ENCODE measurements around the gene KCNH6. TPM values are rescaled to one million over a fixed set of nuclear protein-coding genes. Genes with fewer than 3 reads are reported as not detected.

Gene KCNH6
- total and polyA plus RNA-seq, 9 of the 15 experiments (the other 6 are each of a cell fraction or from before 2014, with no cell fraction given), result not detected

GRCh38 chr17:63549946-63550816 lies 27.0 kb downstream of the KCNH6 start, which contains the start of gene DCAF7 (continued):
- TF ChIP-seq, protein P1, sequence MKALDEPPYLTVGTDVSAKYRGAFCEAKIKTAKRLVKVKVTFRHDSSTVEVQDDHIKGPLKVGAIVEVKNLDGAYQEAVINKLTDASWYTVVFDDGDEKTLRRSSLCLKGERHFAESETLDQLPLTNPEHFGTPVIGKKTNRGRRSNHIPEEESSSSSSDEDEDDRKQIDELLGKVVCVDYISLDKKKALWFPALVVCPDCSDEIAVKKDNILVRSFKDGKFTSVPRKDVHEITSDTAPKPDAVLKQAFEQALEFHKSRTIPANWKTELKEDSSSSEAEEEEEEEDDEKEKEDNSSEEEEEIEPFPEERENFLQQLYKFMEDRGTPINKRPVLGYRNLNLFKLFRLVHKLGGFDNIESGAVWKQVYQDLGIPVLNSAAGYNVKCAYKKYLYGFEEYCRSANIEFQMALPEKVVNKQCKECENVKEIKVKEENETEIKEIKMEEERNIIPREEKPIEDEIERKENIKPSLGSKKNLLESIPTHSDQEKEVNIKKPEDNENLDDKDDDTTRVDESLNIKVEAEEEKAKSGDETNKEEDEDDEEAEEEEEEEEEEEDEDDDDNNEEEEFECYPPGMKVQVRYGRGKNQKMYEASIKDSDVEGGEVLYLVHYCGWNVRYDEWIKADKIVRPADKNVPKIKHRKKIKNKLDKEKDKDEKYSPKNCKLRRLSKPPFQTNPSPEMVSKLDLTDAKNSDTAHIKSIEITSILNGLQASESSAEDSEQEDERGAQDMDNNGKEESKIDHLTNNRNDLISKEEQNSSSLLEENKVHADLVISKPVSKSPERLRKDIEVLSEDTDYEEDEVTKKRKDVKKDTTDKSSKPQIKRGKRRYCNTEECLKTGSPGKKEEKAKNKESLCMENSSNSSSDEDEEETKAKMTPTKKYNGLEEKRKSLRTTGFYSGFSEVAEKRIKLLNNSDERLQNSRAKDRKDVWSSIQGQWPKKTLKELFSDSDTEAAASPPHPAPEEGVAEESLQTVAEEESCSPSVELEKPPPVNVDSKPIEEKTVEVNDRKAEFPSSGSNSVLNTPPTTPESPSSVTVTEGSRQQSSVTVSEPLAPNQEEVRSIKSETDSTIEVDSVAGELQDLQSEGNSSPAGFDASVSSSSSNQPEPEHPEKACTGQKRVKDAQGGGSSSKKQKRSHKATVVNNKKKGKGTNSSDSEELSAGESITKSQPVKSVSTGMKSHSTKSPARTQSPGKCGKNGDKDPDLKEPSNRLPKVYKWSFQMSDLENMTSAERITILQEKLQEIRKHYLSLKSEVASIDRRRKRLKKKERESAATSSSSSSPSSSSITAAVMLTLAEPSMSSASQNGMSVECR (CRISPR knock-in tag; IDR thresholded peaks at IDR 0.05), result peak; percentile 73; the same call in 1 of the 2 replicates
- no peak for TF ChIP-seq ZNF41 (CRISPR knock-in tag; conservative IDR thresholded peaks at IDR 0.05)
- no peak for TF ChIP-seq SRSF1 (IDR thresholded peaks at IDR 0.05; ENCODE audit: low read depth, low read length)
- TF ChIP-seq RBM34 (IDR thresholded peaks at IDR 0.05; ENCODE audit: borderline replicate concordance, insufficient read depth, low read length), result no peak
- TF ChIP-seq, protein P2, sequence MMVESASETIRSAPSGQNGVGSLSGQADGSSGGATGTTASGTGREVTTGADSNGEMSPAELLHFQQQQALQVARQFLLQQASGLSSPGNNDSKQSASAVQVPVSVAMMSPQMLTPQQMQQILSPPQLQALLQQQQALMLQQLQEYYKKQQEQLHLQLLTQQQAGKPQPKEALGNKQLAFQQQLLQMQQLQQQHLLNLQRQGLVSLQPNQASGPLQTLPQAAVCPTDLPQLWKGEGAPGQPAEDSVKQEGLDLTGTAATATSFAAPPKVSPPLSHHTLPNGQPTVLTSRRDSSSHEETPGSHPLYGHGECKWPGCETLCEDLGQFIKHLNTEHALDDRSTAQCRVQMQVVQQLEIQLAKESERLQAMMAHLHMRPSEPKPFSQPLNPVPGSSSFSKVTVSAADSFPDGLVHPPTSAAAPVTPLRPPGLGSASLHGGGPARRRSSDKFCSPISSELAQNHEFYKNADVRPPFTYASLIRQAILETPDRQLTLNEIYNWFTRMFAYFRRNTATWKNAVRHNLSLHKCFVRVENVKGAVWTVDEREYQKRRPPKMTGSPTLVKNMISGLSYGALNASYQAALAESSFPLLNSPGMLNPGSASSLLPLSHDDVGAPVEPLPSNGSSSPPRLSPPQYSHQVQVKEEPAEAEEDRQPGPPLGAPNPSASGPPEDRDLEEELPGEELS (CRISPR knock-in tag; IDR thresholded peaks at IDR 0.05; ENCODE audit: borderline replicate concordance), result no peak; the same call in 1 of the 2 replicates
- TF ChIP-seq PHB (CRISPR knock-in tag; IDR thresholded peaks at IDR 0.05), result no peak
- TF ChIP-seq, protein P3, sequence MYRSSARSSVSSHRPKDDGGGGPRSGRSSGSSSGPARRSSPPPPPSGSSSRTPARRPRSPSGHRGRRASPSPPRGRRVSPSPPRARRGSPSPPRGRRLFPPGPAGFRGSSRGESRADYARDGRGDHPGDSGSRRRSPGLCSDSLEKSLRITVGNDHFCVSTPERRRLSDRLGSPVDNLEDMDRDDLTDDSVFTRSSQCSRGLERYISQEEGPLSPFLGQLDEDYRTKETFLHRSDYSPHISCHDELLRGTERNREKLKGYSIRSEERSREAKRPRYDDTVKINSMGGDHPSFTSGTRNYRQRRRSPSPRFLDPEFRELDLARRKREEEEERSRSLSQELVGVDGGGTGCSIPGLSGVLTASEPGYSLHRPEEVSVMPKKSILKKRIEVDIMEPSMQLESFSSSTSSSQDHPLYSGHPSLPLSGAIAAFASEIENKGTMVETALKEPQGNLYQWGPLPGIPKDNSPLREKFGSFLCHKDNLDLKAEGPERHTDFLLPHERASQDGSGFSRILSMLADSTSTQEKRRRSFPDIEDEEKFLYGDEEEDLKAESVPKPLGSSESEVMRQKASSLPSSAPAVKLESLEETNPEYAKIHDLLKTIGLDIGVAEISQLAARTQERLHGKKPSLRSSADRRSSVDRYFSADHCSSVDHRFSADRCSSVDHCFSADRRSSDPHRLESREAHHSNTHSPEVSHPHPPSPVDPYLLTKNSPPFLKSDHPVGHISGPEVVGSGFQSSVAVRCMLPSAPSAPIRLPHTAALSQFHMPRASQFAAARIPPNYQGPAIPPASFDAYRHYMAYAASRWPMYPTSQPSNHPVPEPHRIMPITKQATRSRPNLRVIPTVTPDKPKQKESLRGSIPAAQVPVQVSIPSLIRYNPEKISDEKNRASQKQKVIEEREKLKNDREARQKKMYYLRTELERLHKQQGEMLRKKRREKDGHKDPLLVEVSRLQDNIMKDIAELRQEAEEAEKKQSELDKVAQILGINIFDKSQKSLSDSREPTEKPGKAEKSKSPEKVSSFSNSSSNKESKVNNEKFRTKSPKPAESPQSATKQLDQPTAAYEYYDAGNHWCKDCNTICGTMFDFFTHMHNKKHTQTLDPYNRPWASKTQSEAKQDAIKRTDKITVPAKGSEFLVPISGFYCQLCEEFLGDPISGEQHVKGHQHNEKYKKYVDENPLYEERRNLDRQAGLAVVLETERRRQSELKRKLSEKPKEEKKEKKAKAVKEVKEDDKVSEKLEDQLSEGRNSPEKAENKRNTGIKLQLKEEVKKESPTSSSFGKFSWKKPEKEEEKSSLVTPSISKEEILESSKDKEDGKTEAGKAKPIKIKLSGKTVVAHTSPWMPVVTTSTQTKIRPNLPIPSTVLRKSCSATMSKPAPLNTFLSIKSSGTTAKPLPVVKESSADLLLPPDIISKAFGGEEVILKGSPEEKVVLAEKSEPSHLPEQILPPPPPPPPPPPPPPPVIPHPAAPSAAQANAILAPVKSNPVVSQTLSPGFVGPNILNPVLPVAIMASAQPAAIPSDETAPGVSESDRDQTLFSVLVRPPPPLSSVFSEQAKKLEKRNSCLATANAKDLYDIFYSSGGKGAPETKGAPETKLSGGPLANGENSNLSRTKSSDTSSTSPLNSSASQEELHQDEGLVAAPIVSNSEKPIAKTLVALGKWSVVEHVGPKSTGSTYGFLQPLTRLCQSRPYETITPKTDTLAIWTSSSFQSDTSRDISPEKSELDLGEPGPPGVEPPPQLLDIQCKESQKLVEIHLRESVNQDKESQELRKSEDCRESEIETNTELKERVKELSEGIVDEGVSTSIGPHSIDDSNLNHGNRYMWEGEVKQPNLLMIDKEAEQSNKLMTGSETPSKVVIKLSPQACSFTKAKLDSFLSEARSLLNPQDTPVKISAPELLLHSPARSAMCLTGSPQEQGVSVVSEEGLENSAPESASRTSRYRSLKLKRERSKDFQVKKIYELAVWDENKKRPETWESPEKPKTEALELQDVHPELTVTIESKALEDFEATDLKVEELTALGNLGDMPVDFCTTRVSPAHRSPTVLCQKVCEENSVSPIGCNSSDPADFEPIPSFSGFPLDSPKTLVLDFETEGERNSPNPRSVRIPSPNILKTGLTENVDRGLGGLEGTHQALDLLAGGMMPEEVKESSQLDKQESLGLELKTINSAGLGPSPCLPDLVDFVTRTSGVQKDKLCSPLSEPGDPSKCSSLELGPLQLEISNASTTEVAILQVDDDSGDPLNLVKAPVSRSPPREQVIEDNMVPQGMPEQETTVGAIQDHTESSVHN (IDR thresholded peaks at IDR 0.05; ENCODE audit: borderline replicate concordance in 1 of 2, low read depth in 1 of 2), result no peak
- TF ChIP-seq ZNF583 (CRISPR knock-in tag; IDR thresholded peaks at IDR 0.05), result no peak
- 0 out of 2 replicates have a peak, but pooled peaks have one; percentile 29 for TF ChIP-seq SPI1 (IDR thresholded peaks at IDR 0.05; ENCODE audit: borderline replicate concordance, low read depth, low read length)
